GM21526 (cell line): ENCODE data around the gene UNC119B.
"Not testable (repeated sequence)": the region's sequence is repeated elsewhere in the genome, so short reads cannot be mapped to it uniquely, and the experiment has no call there.

ENCODE experiments used
- ATAC-seq: cut with Tn5 transposase; IDR thresholded peaks from one replicate; pipeline ENCODE4 v1.9.1; 2021; ENCODE audit warnings: moderate library complexity; ENCODE audit not compliant: unreplicated experiment, low FRiP score

The UNC119B gene

DNA sequence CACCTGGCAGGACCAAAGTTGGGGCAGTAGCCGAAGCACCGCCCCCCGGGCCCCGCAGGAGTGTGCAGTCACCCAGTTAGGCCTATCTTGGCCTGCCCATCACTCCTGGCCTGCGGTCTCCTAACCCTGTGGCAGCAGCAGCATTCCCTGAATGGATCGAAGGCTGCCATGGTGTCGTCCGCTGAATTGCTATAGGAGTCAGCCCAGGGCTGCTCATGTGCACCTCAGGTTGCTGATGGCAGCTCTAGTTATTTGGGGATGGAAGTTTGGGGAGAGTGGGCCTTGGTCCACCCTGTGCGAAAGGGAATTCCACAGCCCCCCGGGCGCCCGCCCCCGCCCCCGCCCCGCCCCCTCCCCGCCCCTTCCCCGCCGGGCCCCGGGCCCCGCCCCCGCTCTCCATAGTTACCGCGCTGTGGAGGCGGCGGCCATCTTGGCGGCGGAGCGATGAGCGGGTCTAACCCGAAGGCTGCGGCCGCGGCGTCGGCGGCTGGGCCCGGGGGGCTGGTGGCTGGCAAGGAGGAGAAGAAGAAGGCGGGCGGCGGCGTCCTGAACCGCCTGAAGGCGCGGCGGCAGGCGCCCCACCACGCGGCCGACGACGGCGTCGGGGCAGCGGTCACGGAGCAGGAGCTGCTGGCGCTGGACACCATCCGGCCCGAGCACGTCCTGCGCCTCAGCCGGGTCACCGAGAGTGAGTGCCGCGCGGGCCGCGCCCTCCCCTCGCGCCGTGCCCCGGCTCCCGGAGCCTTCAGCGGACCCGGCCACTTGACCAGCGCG is at the start of gene UNC119B:
Gene UNC119B (plus strand): TSS at position 428 of the 774 bp plus-strand sequence. CDS start 17 bp downstream, at position 445.
- ATAC-seq: no peak

DNA sequence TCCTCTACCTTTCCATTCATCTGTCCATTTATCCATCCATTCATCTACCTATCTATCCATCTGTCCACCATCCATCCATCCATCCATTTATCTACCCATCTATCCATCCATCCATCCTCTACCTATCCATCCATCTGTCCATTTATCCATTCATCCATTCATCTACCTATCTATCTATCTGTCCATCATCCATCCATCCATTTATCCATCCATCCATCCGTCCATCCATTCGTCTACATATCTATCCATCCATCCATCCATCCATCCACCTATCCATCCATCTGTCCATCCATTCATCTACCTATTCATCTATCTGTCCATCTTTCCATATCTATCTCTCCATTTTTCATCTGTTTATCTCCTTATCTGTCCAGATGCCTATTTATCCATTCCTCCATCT is 48.8 kb upstream of the UNC119B start:
- no peak for ATAC-seq

DNA sequence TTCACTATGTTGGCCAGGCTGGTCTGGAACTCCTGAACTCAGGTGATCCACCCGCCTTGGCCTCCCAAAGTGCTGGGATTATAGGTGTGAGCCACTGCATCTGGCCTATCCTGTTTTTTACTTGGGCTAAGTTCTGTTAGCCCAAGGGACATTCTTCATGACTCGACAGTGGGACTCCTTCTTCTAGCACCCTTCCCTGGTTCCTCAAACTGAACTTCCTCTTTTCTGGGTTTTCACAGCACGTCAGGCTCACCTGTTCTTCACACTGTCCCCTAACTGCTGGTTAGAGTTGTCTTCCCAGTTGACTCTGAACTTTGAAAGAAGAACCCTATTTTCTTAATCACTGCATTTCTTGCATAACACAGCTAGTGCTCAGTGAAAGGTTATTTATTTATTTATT is 47.4 kb upstream of the UNC119B start:
- ATAC-seq: peak; percentile 56

DNA sequence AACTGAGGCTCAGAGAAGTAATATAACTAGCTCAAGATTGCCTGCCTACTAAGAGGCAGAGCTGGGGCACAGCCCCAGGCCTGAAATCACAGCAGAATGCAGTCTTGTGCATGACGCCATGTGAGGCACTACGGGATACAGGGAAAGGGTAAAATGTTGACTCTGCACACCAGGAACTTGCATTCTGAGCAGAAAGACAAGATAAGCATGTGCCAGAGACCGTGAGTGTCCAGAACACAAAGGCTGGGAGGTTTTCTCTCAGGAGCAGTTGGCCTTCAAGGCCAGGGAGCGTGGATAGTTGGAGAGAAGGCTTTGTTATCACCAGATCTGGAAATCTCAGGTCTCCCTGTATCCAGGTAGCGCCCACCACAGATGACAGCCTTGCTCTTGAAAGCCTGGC is 46.5 kb upstream of the UNC119B start:
- ATAC-seq: no peak

DNA sequence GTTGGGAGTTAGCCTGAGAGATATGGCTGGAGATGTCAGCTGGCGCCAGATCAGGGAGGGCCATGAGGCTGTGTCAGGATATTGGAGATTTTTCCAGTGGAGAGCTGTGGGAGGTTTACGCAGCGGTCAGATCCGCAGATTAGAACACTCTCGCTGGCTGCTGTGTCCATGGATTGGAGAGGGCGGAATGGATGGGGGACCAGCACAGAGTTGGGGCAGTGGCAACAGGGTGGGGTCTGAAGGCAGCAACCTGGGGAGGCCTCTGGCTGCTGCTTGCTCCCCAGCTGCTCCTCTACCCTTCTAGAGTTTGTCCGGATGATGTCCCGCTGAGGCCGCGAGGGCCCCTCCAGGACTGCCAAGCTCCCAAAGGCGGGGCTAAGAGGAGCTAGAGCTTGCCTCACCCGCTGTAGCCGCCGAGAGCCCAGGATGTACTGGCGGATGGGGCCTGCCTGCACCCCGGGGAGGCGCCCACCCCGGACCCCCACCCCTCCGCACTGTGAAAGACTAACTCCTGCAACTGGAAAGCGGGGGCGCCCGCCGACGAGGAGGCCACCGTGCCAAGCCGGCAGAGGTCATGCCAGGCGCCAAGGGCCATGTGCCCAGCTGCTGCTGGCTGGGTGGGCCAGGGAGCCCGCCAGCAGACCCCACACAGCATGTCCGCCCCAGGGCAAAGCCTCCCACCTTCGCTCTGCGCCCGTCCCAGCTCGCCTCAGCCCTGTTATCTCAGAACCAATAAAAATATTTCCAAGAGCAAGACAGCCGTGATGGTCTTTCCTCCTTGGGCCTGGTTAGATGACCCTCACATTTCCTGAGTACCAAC is 43.5 kb upstream of the UNC119B start:
- ATAC-seq: no peak

DNA sequence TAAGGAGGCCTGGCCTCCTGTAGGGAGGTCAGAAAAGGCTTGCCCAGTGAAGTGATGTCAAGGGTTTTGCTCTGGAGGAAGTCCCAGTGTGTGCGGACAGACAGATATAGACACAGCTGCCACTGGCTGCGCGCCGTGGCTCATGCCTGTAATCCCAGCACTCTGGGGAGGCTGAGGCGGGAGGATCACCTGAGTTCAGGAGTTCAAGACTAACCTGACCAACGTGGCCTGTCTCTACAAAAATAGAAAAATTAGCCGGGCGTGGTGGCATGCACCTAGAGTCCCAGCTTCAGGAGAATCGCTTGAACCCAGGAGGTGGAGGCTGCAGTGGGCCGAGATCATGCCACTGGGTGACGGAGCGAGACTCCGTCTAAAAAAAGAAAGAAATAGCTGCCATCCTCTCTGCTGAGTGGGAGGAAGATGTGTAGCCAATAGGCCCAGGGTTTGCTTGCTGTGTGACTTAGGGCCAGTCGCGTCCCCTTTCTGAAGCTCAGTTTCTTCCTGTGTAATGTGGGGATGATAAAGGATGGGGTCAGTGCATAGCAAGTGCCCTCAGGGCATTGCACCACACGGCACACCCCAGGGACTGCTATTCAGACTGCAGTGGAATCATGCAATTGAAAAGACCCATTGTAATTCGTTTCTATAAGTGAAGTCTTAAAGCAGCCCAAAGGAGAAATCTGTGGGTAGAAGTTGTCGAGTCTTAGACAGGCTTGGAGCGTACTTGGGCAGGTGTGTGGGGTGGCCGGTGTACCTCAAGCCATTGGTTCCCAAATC is 42.0 kb upstream of the UNC119B start:
- no peak for ATAC-seq

DNA sequence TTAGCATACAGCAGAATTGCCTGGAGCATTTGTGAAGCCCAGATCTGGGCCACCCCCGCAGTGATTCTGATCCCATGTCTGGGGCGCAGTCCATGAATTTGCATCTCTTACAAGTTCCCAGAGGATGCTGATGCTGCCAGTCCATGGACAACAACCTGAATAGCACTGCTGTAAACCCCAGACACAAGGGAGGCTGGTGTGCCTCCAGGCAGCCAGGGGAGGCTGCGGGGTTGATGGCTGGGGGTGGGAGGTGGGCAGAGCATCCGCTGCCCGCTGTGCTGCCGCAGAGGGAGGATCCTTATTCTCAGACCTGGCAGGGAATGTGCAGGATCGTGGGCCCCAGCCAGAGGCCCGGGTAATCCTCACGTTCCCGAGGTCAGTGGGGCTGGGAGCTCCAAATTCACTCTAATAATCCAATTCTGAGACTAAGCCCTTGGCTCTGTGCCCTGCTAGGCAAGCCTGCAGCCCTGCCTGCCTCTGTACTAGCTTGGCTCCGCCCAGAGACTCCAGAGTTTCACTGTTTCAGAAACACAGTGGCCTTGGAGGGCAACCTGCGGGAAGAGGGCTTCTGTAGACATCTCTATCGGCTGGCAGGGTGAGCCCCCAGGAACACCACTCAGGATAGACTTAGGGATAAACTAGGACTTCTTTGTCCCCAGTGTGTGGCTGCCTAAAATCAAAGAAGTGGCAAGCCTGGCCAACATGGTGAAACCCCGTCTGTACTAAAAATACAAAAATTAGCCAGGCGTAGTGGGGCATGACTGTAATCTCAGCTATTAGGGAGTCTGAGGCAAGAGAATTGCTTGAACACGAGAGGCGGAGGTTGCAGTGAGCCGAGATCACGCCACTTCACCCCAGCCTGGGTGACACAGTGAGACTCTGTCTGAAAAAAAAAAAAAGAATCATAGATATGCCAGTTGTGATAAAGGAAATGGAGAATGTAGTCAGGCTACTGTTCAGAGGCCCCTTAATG is 41.1 kb upstream of the UNC119B start:
- ATAC-seq: no peak

DNA sequence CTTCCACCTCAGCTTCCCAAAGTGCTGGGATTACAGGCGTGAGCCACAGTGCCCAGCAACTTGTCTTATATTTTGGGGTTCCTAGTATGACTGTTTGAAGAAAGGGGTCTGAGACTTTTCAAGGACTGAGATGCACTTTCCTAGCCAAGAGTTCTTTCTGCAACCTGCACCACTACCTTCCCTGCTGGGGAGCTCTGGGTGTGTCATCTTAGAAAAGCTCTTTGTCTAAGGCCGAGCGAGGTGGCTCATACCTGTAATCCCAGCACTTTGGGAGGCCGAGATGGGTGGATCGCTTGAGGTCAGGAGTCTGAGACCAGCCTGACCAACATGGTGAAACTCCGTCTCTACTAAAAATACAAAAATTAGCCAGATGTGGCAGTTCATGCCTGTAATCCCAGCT is 40.0 kb upstream of the UNC119B start:
- not testable (repeated sequence) for ATAC-seq

DNA sequence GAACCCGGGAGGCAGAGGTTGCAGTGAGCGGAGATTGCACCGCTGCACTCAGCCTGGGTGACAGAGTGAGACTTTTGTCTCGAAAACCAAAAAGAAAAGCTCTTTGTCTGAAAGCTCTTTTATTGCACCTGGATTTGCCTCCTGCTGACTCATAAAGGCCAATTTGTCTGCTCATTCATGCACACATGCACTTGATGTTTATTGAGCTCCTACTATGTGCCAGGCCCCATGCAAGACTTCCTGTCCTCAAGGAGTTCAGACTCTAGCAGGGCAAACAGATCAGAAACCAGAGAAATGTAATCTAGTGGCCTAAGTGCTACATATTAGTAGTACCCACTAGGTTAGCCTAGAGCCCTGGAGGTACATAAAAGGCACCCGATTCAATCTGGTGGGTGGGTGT is 39.6 kb upstream of the UNC119B start:
- no peak for ATAC-seq

DNA sequence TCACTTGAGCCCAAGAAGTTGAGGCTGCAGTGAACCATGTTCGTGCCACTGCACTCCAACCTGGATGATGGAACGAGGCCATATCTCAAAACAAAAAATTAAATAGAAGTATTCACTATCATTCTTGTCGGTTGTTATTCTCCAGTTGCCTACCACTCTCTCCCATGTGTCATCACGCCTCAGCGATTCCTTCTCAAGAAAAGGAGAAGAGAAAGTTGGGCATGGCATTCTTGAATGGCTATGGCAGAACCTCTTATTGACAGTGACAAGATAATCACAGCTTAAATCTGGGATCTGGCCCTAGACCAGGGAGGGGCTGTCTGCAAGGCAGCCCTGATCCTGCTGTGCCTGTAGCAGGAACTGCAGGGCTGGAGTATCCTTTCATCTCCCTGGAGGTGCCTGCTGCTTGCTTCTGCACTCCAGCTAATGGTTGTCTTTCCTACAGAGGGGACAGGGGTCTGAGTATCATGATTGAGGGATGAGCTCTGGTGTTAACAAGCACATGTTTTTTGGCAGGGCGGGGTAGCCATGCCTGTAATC is 36.1 kb upstream of the UNC119B start:
- ATAC-seq: no peak

DNA sequence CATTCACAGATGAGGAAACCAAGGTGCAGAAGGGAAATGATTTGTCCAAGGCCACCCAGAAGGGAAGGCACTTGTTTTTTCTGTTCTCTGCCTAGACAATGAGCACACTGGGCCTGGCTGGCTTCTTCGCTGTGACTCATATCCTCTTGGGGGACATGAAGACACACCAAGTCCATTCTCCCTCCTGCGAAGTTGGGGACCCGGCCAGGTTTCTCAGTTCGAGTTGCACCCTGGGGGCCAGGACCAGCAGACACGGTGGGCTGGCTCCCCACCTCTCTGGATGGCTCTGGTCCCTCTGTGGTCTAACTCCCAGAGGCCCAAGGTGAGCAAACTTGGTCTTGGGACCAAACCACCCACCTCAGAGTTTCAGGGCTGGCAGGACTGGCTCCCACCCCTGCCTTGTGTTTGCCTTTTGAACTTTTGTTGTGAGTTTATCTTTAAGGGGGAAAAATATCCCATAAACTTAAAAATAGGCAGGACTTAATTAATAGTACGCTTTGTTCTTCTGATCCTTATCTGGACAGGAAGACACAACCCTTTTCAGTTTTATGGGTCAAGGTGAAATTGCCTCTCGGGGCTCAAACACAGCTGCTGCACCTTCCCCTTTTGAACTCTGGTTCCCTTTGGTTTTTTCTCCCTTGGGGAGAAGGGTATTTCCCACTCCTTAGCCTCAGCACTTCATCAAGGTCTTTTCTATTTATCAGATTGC is 32.3 kb upstream of the UNC119B start:
- no peak for ATAC-seq

DNA sequence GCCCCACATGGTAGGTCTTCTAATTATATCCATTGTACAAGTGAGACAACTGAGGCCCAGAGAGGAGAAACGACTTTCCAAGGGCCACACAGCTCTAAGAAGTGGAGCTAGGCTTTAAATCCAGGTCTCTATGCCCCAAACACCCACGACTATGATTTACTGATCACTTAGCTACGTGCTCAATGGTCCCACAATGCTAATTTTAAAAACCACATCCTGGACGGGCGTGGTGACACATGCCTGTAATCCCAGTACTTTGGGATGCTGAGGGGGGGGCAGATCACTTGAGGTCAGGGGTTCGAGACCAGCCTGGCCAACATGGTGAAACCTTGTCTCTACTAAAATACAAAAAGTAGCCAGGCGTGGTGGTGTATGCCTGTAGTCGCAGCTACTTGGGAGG is 31.7 kb upstream of the UNC119B start:
- ATAC-seq: no peak

DNA sequence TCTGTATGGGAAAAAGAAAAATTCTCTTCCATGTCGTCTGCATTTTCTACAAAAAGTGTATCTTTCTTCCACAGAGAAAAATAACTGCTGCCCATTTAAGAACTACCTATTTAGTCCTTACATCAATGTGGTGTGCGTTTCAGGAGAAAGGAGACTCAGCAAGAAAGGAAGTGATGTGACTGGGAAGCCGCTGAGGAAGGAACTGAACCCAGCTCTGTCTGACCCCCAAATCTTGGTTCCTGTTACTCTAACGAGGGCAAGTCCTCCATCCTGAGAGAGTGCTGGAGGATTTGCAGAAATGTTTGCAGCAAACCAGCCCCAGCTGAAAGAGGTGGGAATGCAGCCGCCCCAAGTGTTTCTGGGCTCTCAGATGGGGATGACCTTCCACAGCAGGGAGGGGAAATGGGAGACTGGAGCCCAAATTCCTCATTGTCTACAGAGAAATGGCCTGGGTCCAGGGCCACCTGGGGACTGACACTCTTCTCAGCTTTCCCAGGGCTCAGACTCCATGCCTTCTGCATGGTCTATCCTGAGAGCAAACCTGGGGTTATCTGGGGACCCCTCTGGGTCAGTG is 30.0 kb upstream of the UNC119B start:
- no peak for ATAC-seq

DNA sequence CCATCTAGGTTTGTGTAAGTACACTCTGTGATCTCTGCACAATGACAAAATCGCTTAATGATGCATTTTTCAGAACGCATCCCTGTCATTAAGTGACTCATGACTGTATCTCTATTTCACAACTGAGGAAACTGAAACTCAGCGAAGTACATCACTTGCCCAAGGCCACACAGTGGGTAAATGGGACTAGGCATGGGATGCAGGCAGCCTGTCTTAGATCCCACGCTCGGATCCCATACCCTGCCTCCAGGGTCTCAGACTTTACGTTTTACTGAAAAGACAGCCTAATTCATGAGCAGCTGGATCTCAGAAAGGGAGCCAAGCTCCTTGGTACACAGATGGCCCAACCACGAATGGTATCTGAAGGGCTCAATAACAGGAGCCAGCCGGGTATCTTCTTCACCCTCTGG is 25.7 kb upstream of the UNC119B start:
- no peak for ATAC-seq

DNA sequence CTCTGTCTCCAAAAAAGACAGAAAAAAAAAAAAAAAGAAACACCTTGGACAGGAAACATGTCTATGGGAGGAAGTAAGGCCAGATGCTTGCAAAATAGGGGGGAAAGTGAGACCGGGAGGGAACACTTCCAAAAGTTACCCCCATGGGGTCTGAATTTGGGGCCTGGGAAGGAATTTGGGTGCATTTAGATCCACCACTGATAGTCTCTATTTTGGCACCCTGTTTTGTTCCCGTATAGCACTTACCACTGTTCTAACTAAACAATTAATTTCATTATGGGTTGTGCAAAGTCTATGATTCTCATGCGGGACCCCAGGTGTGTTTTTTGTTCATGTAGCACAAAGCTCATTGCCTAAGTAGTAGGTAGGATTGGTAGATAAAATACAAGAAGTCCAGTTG is 24.7 kb upstream of the UNC119B start:
- no peak for ATAC-seq

DNA sequence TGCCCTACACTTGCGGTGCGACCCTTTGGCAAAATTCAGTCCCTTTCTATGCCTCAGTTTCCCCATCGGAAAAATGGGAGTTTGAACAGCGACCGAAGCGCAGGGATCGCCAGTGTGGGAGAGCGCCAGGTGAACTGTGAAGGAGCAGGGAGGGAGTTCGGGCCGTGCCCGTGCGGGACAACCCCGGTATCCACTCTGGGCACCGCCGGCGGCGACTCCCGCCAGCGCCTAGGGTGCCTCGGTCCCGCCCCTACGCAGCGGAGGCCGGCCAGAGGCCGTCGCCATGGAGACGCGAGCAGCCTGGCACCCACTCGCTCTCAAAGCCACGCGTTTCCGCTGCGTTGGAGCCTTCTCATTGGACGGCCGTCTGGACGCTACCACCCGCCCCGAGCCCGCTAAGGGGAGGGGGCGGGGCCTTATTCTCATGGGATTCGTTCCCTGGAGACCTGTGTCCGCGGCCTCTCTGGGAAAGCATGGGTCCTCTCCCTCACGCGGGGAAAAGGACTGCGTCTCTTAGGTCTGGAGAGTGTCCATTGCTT is 24.0 kb upstream of the UNC119B start:
- ATAC-seq: peak; percentile 68

DNA sequence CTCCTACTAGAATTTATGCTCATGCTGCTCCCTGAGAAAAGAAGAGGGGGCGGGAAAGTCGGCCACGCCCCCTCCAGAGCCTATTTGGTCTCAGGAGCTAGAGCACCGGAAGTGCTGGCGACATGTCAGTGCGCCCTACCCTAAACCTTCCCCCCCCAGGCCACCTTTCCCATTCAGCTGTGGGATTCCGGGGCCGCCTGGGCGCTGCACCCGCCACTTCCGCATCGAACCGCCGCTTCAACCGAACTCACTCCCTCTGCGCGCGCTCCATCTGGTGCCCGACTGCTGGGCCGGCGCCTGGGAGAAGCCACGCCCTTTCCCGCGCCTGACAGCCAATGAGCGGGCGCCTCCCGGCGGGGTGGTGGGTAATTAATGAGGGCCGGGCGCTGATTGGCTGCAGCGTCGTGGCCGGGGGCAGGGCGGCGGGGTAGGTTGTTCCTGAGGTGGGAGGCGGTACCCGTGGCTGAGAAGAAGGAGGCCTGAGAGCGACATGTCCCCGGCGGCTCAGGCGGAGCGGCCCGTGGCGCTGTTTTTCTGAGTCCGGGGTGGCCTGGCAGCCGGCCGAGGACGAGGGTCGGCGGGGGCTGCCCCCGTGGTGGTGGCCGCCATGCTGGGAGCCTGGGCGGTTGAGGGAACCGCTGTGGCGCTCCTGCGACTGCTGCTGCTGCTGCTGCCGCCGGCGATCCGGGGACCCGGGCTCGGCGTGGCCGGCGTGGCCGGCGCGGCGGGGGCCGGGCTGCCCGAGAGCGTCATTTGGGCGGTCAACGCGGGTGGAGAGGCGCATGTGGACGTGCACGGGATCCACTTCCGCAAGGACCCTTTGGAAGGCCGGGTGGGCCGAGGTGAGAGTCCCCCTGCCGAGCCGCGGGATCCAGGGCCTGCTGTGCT is 23.3 kb upstream of the UNC119B start, which contains the start of gene MLEC:
Gene MLEC (plus strand): TSS at position 460 of the 888 bp plus-strand sequence. CDS start 148 bp downstream, at position 608.
- ATAC-seq: peak; percentile 62
